NCI-H146 (cell line): ENCODE results near the gene GNB1.
"Not testable (repeated sequence)": the region's sequence is repeated elsewhere in the genome, so short reads cannot be mapped to it uniquely, and the experiment has no call there.

ENCODE experiments used
- DNase-seq: peaks from one replicate; lab custom pipeline; 2025; lab: John Stamatoyannopoulos, UW

The GNB1 gene

DNA sequence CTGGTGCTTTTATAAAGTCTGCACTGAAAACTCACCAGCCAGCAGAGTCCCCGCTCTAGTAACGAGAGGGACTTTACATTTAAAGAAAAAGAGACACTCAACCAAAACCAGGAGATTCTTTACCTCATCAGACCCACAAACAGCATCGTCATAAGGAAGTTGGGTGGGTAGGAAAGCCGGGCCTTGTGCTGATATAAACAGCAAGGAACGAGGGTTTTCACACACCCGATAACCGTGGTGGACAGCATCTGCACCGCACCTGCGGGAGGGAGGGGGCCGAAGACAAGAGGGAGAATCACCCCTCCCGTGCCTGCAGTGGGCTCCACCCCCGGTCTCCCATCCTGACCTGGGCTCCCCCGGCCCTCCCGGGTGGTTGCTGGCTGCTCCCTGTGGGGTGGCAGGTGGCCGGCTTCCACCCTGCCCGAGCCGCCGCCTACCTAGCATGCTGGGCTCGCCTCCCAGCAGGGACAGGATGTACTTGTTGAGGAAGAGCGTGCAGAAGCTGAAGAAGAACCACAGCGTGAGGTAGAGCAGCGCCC lies 152.0 kb downstream of the GNB1 start:
- DNase-seq = not testable (repeated sequence)

DNA sequence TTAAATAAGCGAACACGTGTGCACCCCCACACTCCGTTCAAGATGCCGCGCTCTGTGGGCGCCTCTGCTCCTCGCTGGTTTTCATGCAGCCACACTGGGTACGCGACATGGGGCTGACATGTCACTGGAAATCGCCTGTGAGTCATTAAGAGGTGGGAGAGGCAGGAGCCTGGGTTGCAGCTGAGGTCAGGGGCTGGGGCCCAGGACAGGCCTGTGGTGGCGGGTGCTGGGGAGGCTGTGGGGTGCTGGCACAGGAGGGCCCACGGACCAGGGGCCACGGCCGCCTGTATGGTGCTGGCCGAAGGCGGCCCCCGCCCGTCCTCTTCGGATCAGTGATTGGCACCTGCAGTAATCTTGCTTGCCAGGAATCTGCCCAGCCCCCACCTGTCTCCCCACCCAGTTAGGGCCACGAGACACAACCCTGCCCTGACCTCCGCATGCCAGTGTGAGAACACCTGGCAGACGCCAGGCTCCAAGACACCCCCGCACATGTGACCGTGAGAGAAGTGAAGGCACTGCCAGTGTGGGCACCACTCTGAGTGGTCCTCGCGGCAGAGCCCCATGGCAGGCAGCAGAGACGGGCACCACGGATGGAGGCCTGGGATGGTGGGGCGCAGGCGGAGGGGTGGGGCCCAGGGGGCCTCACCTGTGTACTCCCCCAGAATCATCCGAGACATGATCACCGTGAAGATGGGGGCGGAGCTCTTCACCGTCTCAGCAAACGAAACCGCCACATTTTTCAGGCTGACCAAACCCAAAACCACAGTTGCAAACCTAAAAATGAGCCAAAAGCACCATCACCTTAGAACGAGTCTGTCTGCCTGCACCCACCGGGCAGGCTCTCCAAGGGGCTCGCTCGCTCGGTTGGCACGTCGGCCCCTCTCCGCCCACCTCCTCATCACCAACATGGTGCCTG lies 153.0 kb downstream of the GNB1 start:
- not testable (repeated sequence) for DNase-seq
